Measurements from ENCODE around the gene CDYL2.

CDYL2 gene

DNA sequence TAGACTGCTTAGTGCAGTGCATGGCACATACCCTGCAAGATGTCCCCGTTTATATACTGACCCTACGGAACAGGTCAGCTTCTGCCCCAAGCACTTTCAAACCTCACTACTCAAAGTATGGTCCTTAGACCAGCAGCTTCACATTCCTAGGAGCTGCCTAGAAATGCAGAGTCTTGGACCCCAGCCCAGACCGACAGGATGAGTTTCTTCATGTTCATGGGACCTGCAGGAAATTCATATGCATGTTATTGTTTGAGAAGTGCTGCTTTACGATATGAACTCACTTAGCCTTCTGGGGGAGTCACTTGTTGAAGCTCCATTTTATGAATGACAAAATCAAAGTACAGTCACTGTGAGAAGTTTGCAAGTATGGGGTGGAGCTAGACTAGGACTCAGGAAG lies 181.0 kb downstream of the CDYL2 start:
- Histone ChIP-seq H3K36me3 (replicated peaks) (no peaks in the 10 kb centered on the region), H3K27me3 (replicated peaks) (no peaks in the 10 kb centered on the region), H3K4me3 (ENCODE audit: low read depth, low read length) (no peak overlapping the region), H3K27ac (no peak overlapping the region)
- in situ Hi-C loops (cut with HindIII; ENCODE audit: low pct_ligation_motif_present, low sequenced_read_pairs) = no loop called here
- TF ChIP-seq, protein P1, sequence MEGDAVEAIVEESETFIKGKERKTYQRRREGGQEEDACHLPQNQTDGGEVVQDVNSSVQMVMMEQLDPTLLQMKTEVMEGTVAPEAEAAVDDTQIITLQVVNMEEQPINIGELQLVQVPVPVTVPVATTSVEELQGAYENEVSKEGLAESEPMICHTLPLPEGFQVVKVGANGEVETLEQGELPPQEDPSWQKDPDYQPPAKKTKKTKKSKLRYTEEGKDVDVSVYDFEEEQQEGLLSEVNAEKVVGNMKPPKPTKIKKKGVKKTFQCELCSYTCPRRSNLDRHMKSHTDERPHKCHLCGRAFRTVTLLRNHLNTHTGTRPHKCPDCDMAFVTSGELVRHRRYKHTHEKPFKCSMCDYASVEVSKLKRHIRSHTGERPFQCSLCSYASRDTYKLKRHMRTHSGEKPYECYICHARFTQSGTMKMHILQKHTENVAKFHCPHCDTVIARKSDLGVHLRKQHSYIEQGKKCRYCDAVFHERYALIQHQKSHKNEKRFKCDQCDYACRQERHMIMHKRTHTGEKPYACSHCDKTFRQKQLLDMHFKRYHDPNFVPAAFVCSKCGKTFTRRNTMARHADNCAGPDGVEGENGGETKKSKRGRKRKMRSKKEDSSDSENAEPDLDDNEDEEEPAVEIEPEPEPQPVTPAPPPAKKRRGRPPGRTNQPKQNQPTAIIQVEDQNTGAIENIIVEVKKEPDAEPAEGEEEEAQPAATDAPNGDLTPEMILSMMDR (IDR thresholded peaks at IDR 0.05; ENCODE audit: low read depth, low read length, missing control alignments) = no peak
- DNase-seq = peak; percentile 43

- Histone ChIP-seq H3K27ac (no peak overlapping the region), H3K27me3 (replicated peaks) (no peaks in the 10 kb centered on the region), H3K36me3 (replicated peaks) (no peaks in the 10 kb centered on the region), H3K4me3 (ENCODE audit: low read depth, low read length) (no peak overlapping the region)
- no peak for DNase-seq
- TF ChIP-seq, protein P1 (IDR thresholded peaks at IDR 0.05; ENCODE audit: low read depth, low read length, missing control alignments) = no peak
- in situ Hi-C loops (cut with HindIII; ENCODE audit: low pct_ligation_motif_present, low sequenced_read_pairs) = no loop called here
Measured at GRCh38 chr16:80622007-80622406, 182.4 kb downstream of the CDYL2 start.

GRCh38 chr16:80620736-80621605 lies 183.4 kb downstream of the CDYL2 start:
- Histone ChIP-seq H3K27me3 (replicated peaks) (no peaks in the 10 kb centered on the region), H3K36me3 (replicated peaks) (no peaks in the 10 kb centered on the region), H3K27ac (no peak overlapping the region), H3K4me3 (ENCODE audit: low read depth, low read length) (no peak overlapping the region)
- in situ Hi-C loops (cut with HindIII; ENCODE audit: low pct_ligation_motif_present, low sequenced_read_pairs) = no loop called here
- TF ChIP-seq, protein P1 (IDR thresholded peaks at IDR 0.05; ENCODE audit: low read depth, low read length, missing control alignments) = no peak
- no peak for DNase-seq

- TF ChIP-seq, protein P1 (IDR thresholded peaks at IDR 0.05; ENCODE audit: low read depth, low read length, missing control alignments) = no peak
- no peak overlapping the region for H3K27ac ChIP-seq
- in situ Hi-C loops (cut with HindIII; ENCODE audit: low pct_ligation_motif_present, low sequenced_read_pairs) = no loop called here
Measured at GRCh38 chr16:80619824-80620223, 184.6 kb downstream of the CDYL2 start.

DNA sequence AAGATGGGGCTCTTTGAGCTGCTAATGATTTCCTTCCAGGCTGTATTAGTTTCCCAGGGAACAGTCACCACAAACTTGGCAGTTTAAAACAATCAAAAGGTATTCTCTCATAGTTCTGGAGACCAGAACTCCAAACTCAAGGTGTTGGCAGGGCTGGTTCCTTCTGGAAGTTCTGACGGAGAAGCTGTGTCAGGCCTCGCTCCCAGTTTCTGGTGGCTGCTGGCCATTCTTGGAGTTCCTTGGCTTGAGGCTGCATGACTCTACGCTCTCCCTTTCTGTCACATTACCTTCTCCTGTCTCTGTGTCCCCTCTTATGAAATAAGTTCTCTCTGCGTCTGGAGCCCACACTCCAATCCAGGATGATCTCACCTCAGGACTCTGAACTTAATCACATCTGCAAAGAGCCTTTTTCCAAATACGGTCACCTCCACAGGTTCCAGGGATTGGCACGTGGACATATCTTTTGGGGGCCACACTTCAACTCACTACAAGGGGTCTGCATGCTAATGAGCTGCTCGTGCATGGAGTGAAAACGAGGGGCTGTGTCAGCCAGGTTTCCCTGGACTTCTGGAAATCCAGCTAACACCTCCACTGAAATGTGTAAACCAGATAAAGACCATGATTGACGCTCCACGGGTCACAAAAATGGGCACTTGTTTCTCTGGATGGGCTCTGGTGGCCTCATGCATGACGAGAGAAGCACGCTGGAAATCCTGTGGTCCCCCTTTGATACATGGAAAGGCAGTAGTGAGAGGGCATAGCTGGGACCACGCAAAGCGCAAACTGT lies 185.3 kb downstream of the CDYL2 start:
- H3K36me3 ChIP-seq (replicated peaks) = no peaks in the 10 kb centered on the region
- no peak overlapping the region for H3K4me3 ChIP-seq (ENCODE audit: low read depth, low read length)
- in situ Hi-C loops (cut with HindIII; ENCODE audit: low pct_ligation_motif_present, low sequenced_read_pairs) = no loop called here
- no peak overlapping the region for H3K27ac ChIP-seq
- no peak for DNase-seq
- TF ChIP-seq, protein P1 (IDR thresholded peaks at IDR 0.05; ENCODE audit: low read depth, low read length, missing control alignments) = no peak
- no peaks in the 10 kb centered on the region for H3K27me3 ChIP-seq (replicated peaks)

More at GRCh38 chr16:80619824-80620223, 184.6 kb downstream of the CDYL2 start:
- H3K4me3 ChIP-seq (ENCODE audit: low read depth, low read length) = no peak overlapping the region
- H3K27me3 ChIP-seq (replicated peaks) = no peaks in the 10 kb centered on the region
- no peaks in the 10 kb centered on the region for H3K36me3 ChIP-seq (replicated peaks)
- DNase-seq = no peak

Data from brain microvascular endothelial cell (primary cell).